Measurements from ENCODE around the gene MAEL.

The MAEL gene

DNA sequence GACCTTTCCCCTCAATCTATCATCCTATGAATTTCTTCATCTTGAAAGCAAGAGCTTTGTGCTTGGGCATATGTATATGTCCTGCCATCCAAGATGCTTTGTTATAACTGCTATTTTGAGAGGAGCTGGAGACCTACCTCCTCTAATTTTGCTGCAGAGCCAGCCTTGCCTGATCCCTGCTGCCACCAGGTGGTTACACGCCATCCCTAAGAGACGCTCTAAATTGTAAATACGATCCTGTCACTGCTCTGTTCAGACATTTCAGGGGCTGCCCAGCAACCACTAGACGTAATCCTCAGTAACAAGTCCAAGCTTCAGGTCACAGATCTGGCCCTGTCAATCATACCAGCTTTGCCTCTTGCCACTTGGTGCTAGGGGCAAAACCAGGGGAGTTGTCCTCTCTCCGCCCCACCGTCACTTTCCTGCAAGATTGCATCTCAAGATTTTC lies 68.2 kb downstream of the MAEL start:
- DNase-seq: peak; percentile 13

DNA sequence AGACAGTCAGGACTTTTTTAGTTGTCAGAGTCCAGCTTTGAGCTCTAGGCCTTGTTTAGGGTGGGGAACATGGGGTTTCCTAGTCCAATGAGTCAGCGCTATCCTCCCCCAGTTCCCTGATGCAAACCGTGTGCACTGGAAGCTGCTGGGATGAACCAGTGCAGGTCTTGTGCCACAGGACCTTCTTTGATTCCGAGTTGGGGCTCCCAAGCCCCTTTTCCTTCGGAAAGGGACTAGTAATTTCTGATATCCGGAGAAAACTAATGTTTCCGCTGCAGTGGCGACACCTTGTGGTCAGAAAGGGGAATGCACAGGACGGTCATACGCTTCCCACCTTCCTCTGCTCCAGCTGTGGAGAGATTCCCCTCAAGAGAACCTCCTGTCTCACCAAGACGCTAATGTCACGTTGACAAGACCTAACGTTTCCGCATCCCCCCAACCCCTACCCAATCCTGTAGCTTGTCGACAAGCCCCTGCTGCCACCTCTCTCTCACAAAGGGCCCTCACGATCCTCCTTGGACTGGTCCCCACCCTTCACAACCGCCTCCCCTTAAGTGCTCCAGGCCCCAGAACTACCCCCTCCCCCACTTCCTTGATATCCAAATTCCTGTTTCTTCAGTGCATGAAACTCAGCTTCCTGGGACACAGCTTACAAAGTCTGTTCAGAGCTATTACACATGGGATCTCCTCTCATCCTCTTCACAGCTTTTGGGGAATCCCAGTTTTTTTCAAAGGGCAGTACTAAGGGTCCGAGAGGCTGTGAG lies 70.1 kb downstream of the MAEL start:
- peak; percentile 52 for DNase-seq

DNA sequence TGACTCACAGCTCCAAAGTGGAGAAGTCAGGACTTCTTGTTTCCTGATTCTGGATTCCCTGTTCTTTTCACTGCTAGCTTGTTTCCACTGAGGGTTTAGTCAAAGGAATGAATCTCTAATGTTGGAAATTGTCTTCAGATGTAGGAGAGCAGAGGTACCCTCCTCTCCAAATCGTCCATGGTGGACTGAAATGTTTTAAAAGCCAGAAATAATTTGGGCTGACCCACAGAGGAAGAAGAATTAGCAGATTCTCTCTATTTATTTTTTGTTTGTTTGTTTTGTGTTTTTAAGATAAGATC lies 70.7 kb downstream of the MAEL start:
- DNase-seq: no peak

DNA sequence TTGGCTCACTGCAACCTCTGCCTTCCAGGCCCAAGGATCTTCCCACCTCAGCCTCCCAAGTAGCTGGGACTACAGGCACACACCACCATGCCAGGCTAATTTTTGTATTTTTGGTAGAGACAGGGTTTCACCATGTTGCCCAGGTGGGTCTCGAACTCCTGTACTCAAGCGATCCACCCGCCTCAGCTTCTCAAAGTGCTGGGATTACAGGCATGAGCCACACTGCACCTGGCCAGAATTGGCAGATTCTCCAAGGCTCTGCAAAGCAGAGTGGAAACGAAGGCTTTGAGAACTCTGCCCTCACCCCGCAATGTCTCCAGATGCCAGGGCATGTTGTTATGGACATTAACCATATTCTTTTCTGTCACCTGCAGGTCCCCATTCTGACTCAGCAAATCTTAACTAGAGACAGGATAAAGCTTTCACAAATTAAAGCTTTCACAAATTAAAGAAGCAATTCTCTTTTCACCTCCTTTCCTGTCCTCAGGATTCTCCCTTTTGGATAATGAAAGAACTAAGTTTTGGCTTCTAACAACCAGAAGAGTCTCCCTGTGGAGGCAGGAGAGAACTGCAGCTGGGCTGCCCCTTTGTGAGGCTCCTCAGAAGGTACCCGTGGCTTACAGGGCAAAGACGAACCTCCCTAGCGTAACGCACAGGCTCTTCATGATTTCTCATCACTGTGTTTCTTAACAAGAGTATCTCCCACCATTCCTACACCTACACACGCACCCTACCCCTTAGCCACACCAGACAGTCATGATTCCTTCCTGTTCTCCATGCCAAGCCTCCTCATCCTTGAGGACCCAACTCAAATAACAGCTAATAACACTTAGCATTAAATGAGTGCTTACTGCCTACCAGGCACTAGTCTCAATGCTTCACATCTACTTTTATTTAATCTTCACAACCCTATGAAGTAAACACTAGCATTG lies 71.3 kb downstream of the MAEL start:
- DNase-seq: no peak

DNA sequence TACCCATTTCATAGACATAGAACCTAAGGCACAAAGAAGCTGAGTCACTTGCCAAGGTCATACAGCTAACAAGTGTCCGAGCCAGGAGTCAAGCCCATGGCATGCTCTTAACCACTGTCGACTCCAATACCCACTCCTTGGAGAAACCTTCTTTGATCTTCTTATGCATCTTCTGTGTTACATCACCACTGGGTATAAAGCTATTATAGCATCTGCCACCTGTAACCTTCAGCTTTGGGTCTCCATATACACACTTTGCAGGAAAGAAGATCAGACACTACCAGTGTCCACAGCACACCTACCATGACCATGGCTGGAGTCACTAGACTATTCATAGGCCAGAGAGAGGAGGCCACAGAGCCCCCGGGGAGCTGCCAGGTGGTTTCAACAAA lies 72.0 kb downstream of the MAEL start:
- DNase-seq: no peak

DNA sequence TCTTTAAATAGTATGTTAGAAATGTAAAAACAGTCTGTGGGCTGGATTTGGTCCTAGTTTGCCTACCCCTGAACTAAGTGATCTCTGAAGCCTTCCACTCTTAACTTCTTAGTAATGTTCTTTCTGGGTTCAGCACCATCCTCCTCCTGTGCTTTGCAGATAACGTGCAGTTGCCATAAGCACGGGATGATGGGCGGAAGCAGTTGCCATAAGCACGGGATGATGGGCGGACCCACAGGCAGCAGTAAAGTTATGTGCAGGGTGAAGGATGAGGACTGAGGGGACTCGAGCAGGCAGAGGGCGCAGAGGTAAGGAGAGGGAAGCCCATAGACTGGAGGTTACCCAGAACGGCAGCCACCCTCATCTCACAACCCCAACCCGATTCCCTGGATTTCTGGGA lies 75.5 kb downstream of the MAEL start:
- no peak for DNase-seq

DNA sequence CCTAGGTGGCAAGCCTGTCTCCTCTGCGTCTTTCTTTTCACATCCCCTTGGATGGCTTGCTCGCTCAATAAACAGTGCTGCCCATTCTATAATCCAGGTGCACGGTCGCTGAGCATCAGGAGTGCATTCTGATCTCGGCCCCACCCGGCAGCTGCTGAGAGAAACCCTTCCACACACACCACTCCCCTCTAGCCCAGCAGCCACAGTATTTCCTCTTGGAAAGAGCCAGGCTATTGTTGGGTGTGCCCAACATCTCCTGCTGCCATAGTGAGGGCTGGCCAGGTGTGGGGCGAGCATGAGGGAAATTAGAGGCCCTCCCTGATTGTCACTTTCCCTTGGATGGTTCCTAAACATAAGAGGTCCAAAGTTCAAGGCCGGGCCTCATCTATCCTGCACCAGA lies 76.4 kb downstream of the MAEL start:
- no peak for DNase-seq

DNA sequence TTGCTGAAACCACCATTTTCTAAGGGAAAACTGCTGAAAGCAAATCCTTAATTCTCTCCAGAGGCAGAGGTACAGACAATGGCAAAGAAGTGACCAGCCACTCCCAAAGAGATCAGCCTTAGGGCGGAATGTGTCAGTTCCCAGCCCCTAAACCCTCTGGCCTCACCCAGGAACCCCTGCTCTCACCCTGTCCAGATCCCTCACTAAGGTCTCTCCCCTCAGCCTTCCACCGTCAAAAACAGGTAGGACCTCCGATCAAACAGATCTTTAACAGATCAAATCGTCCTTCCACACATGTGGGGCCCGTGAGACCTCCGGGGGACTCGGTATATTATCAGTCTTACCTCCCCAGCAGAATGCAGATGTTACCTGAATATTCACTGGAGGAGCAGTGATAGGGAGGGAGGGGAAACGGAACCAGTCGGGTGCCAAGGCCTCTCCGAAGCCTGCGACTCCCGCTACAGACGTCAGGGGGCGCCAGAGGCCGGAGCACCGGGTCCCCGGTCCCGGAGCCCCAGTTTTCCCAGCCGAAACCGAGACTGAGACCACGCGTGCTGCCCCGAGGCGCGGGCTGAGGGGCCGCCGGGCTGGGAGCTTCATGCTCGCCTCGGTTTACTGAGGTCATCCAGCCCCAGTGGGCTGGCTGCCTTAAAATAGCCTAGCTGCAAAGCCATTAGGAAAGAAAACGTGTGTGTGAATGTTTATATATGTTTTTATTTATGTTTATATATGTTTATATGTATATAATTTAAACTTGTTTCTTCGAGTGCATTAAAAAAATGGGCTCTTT lies 77.4 kb downstream of the MAEL start:
- peak; percentile 47 for DNase-seq

DNA sequence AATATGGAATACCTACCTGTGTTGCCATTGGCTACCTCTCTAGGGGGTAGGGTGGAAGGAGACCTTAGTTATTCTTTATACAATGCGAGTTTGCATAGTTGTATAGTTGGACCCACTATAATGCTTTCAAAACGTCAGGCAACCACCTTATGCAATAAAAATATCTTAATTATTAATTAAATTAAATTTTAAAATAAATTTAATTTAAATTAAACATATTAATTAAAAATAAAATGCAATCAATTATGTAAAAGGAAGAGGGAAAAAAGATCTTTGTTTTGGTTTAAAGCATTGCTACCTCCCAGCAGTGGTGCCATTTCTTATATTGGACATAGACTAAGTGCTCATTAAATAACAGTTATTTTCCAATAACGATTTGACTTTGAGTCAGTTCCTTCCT lies 78.8 kb downstream of the MAEL start:
- DNase-seq: no peak

DNA sequence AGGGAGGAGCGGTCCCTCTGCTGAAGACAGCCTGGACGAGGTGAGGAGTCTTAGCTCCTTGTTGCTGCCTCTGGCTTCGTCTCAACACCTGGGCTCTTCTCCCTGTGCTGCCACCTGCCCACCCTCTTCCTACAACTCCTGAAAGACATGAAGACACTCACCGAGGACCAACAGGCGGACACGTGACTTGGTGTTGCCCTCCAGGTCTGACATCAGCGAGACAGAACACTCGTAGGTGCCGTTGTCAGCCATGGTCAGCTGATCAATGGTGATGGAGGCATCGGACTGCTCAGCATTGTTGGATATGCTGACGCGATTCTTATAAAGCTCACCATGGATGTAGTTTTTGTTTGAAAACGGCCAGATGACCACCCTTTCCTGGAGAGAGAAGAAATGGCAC lies 79.7 kb downstream of the MAEL start:
- DNase-seq: no peak

DNA sequence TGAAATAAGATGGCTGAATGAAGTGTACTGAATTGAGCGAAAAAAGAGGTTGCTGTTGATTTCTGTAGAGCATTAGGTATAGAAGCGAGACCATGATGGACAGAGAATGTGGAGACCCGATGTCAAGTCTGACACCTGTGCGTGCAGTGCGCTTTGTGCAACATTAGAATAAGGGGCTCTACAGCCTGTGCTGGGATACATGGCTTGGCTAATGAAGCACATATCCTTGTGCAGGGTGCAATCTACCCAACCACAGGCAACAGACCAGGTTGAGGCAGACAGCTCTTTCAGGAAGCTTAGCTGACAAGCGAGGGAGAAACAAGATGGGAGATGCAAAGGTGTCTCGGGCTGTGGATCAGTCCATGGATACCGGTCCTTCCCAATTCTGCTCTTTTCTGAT lies 82.2 kb downstream of the MAEL start:
- no peak for DNase-seq
